Neural cell (in vitro differentiated cells): Measurements from ENCODE around the gene TMEM132C. TPM values are rescaled to one million over a fixed set of nuclear protein-coding genes. Genes with fewer than 3 reads are reported as not detected.

Source experiments
- H2AFZ ChIP-seq: fragments of 200-600, 300-800 bp; sonication (generic), shearing (Covaris generic); 2 replicates; pipeline ENCODE4 v1.6.0; 2014; ENCODE audit warnings: low read depth, mild to moderate bottlenecking, antibody characterized with exemption, low read length, moderate library complexity
- H3F3A ChIP-seq: fragments of 200-600 bp; shearing (Covaris generic); 2 replicates; pipeline ENCODE4 v1.6.1; 2016; ENCODE audit warnings: mild to moderate bottlenecking, moderate library complexity, mixed read lengths, antibody characterized with exemption, low read length; ENCODE audit not compliant: insufficient read depth, poor library complexity, severe bottlenecking
- H3K27ac ChIP-seq: fragments of 200-600, 300-800 bp; sonication (generic), shearing (Covaris generic); 2 replicates; pipeline ENCODE4 v1.5.1; 2014; ENCODE audit warnings: mild to moderate bottlenecking, low read length, moderate library complexity
- H3K27me3 ChIP-seq: fragments of 300-800, 200-600 bp; sonication (generic), shearing (Covaris generic); 2 replicates; pipeline ENCODE4 v1.6.0; 2014; ENCODE audit warnings: mild to moderate bottlenecking, low read depth, low read length, moderate library complexity; ENCODE audit not compliant: insufficient read depth
- H3K36me3 ChIP-seq: fragments of 300-800, 200-600 bp; sonication (generic), shearing (Covaris generic); 2 replicates; pipeline ENCODE4 v1.5.1; 2014; ENCODE audit warnings: mild to moderate bottlenecking, antibody characterized with exemption, low read length, moderate library complexity; ENCODE audit not compliant: insufficient read depth
- H3K4me2 ChIP-seq: fragments of 300-800, 200-600 bp; sonication (generic), shearing (Covaris generic); 2 replicates; pipeline ENCODE4 v1.6.0; 2014; ENCODE audit warnings: mild to moderate bottlenecking, low read length
- H3K4me3 ChIP-seq: fragments of 300-800, 200-600 bp; sonication (generic), shearing (Covaris generic); 2 replicates; pipeline ENCODE4 v1.5.1; 2014; ENCODE audit warnings: mild to moderate bottlenecking, low read length, moderate library complexity
- H3K79me2 ChIP-seq: fragments of 200-600 bp; shearing (Covaris generic); replicated peaks from 2 replicates; pipeline ENCODE4 v1.6.0; 2014; ENCODE audit warnings: mild to moderate bottlenecking, low read length, moderate library complexity; ENCODE audit not compliant: insufficient read depth
- H3K9ac ChIP-seq: fragments of 300-800, 200-600 bp; sonication (generic), shearing (Covaris generic); 2 replicates; pipeline ENCODE4 v1.6.1; 2016; ENCODE audit warnings: mild to moderate bottlenecking, low read length, mixed read lengths
- H3K9me2 ChIP-seq: fragments of 200-600 bp; shearing (Covaris generic); 2 replicates; pipeline ENCODE4 v1.6.1; 2016; ENCODE audit warnings: mild to moderate bottlenecking, low read length, mixed read lengths; ENCODE audit not compliant: insufficient read depth
- H3K9me3 ChIP-seq: fragments of 200-600, 300-800 bp; sonication (generic), shearing (Covaris generic); 2 replicates; pipeline ENCODE4 v1.6.1; 2016; ENCODE audit warnings: mild to moderate bottlenecking, mixed run types, low read length, moderate library complexity, mixed read lengths
- H4K20me1 ChIP-seq: fragments of 200-600 bp; shearing (Covaris generic); 2 replicates; pipeline ENCODE4 v1.6.1; 2016; ENCODE audit warnings: mild to moderate bottlenecking, mixed run types; ENCODE audit not compliant: insufficient read depth
- EP300 ChIP-seq: fragments of 450-650 bp; conservative IDR thresholded peaks from 2 replicates; pipeline ENCODE4 v1.6.1; 2014; ENCODE audit warnings: antibody characterized with exemption, mild to moderate bottlenecking, moderate library complexity; ENCODE audit not compliant: poor library complexity, severe bottlenecking
- EZH2 ChIP-seq: fragments of 200-600, 300-800 bp; shearing (Covaris generic), sonication (generic); IDR thresholded peaks from 2 replicates; pipeline ENCODE4 v1.6.1; 2014; ENCODE audit warnings: antibody characterized with exemption, low read length, borderline replicate concordance, mild to moderate bottlenecking; ENCODE audit not compliant: insufficient read depth, poor library complexity, severe bottlenecking
- MXI1 ChIP-seq: fragments of 450-650 bp; conservative IDR thresholded peaks from 2 replicates; pipeline ENCODE4 v1.6.1; 2014; ENCODE audit warnings: antibody characterized with exemption, mild to moderate bottlenecking; ENCODE audit not compliant: poor library complexity, severe bottlenecking
- POLR2AphosphoS5 ChIP-seq: IDR thresholded peaks from 2 replicates; pipeline ENCODE4 v1.6.1; 2012
- RAD21 ChIP-seq: fragments of 450-650 bp; conservative IDR thresholded peaks from 2 replicates; pipeline ENCODE4 v1.6.1; 2014; ENCODE audit warnings: antibody characterized with exemption, mild to moderate bottlenecking, moderate library complexity
- REST ChIP-seq: IDR thresholded peaks from 2 replicates; pipeline ENCODE4 v1.6.1; 2012; ENCODE audit warnings: borderline replicate concordance
- SMC3 ChIP-seq: fragments of 450-650 bp; conservative IDR thresholded peaks from 2 replicates; pipeline ENCODE4 v1.6.1; 2014; ENCODE audit warnings: antibody characterized with exemption, mild to moderate bottlenecking, moderate library complexity; ENCODE audit not compliant: poor library complexity
- TAF1 ChIP-seq: IDR thresholded peaks from 2 replicates; pipeline ENCODE4 v1.6.1; 2012; ENCODE audit warnings: low read depth
- polyA plus RNA-seq: library from polyadenylated mRNA; depleted of rRNA; stranded (reverse); fragments of >200 nt; gene quantifications from 2 replicates; pipeline ENCODE4 v1.2.3, GENCODE V29; 2014
- TF ChIP-seq, protein P1 (sequence below): fragments of 450-650 bp; IDR thresholded peaks from 2 replicates; pipeline ENCODE4 v1.5.1; 2014; ENCODE audit warnings: antibody characterized with exemption, mild to moderate bottlenecking, moderate library complexity; ENCODE audit not compliant: poor library complexity, severe bottlenecking

TMEM132C gene
- polyA plus RNA-seq, 1 donor from 2014 or later = 0.06 TPM

DNA sequence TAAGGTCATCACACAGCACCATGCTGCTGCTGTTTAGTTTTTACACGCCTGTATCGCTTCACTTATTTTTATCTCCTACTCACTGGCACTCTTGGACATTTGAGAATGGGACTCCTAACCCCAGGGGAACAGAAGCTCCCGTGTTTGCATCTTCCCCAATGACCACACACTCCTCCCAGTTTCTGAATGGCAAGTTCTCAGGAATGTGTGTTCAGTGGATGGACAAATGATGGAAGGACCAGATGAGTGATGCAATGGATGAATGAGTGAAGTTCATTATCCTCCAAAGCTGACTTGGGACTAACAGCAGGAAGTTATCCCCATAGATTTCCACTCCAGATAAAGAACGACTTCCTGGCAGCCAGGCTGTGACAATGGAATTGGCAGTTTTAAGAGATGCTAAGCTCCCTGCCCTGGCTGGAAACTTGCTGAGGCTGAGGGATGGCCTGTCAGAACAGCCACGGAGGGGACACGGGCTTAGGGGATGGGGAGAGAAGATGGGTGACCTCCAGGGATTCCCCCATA, 325.3 kb downstream of the TMEM132C start:
- Histone ChIP-seq H3K79me2 (no peaks in the 10 kb centered on the region), H3K9me2 (no peaks in the 10 kb centered on the region), H3K27me3 (no peaks in the 10 kb centered on the region), H3K9me3 (no peaks in the 10 kb centered on the region), H3K9ac (no peak overlapping the region), H3K4me3 (no peak overlapping the region), H3K27ac (no peak overlapping the region), H3K4me2 (no peak overlapping the region), H3K36me3 (no peaks in the 10 kb centered on the region), H3F3A (no peaks in the 10 kb centered on the region), H4K20me1 (no peaks in the 10 kb centered on the region), H2AFZ (no peak overlapping the region)
- TF ChIP-seq SMC3 (no peak), EZH2 (no peak), POLR2AphosphoS5 (no peak), MXI1 (no peak), TAF1 (no peak), RAD21 (no peak), REST (no peak), EP300 (no peak)
- TF ChIP-seq, protein P1, sequence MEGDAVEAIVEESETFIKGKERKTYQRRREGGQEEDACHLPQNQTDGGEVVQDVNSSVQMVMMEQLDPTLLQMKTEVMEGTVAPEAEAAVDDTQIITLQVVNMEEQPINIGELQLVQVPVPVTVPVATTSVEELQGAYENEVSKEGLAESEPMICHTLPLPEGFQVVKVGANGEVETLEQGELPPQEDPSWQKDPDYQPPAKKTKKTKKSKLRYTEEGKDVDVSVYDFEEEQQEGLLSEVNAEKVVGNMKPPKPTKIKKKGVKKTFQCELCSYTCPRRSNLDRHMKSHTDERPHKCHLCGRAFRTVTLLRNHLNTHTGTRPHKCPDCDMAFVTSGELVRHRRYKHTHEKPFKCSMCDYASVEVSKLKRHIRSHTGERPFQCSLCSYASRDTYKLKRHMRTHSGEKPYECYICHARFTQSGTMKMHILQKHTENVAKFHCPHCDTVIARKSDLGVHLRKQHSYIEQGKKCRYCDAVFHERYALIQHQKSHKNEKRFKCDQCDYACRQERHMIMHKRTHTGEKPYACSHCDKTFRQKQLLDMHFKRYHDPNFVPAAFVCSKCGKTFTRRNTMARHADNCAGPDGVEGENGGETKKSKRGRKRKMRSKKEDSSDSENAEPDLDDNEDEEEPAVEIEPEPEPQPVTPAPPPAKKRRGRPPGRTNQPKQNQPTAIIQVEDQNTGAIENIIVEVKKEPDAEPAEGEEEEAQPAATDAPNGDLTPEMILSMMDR = no peak

GRCh38 chr12:128594521-128594920, 327.6 kb downstream of the TMEM132C start:
- no peak overlapping the region for H2AFZ ChIP-seq
- no peaks in the 10 kb centered on the region for H3K79me2 ChIP-seq
- no peaks in the 10 kb centered on the region for H3K36me3 ChIP-seq
- H3K9me2 ChIP-seq = no peaks in the 10 kb centered on the region
- H3K4me3 ChIP-seq = no peak overlapping the region
- H3K27me3 ChIP-seq = no peaks in the 10 kb centered on the region
- TF ChIP-seq POLR2AphosphoS5 (no peak), TAF1 (no peak), SMC3 (no peak), EZH2 (no peak), REST (no peak), EP300 (no peak), RAD21 (no peak), MXI1 (no peak)
- TF ChIP-seq, protein P1 = no peak
- H3K27ac ChIP-seq = no peak overlapping the region
- no peak overlapping the region for H3K4me2 ChIP-seq
- H3K9me3 ChIP-seq = no peaks in the 10 kb centered on the region
- no peaks in the 10 kb centered on the region for H4K20me1 ChIP-seq
- no peak overlapping the region for H3K9ac ChIP-seq
- H3F3A ChIP-seq = no peaks in the 10 kb centered on the region
